ENCODE data around the gene CCNA2.
A peak's percentile ranks its signal among the peaks of the same experiment; 100 is the strongest.

The CCNA2 gene
- total RNA-seq: 8.3 to 78.0 (median 32.6) reads per million in 17 experiments

DNA sequence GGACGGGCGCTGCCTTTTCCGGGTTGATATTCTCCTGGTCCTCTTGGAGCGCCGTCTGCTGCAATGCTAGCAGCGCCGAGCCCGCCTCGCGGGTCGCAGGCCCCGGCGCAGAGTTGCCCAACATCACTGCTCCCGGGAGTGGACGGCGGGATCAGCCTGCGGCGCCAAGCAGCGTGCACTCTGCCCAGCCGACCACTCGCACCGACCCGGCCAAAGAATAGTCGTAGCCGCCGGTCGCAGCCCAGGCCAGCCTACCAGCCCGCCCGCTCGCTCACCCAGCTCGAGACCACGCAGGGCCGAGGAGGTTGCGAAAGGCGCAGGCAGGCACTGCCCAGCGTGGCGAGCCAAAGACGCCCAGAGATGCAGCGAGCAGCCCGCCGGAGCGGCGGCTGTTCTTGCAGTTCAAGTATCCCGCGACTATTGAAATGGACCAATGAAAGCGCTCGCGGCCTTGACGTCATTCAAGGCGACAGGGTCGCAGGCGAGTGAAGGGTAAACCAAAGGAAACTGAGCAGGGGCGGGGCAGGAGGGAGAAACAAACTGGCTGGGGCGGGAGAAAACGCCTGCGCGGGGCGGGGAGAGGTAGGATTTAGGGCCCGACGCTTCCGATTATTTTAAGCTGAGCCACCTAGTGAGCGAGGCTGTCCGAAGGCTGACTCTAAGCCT, at the start of gene CCNA2:
TSS of gene CCNA2 (minus strand) at position 379 of the 666 bp plus-strand sequence. CDS start at position 124, 255 bp downstream.
- DNase-seq: peak; percentile 97 to 98 (median 98)

DNA sequence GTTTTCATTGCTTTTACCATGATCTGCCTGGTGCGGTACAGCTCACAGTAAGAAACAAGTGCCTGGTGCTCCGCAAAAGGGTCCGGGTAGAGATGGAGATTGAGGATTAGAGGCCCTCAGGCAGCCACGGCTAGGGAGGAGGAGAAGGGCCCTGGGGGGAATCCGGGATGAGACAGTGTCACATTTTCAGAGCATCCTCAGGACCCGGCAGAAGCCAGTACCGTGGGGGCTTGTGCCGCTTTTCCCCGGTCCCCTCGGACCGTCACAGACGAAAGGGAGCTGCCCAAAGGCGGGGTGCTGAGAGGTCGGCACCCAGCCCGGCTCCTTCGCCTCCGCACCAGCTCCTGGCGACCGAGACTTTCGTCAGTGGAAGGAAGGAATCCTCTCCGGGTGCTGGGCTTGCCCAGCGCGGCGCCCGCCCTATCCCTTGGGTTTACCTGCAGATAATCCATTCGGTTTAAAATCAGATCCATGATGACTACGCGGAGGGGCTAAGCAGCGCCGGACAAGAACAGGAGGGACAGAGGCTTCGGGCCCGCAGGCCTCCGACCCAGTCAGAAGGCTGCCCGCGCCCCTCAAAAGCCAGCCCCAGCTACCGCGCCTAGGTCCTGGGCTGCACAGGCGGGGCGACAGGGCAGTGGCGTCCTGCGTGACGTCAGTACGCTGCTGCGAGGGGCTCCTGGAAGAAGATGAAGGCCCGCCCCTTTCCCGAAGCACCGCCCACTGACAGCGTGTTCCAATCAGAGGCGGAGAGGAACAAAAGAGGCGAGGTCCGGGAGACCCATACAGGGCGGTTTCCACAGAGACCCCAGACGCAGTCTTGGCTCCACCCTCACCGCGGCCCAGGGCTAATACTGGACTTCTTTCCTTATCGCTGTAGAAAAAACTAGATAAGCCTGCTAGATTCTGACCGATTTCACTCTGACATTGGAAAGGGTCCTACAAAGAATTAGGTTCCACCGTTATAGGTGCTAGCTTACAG, 46.4 kb upstream of the CCNA2 start, which contains the start of gene BBS7:
TSS of gene BBS7 (minus strand) at position 634 of the 982 bp plus-strand sequence. CDS start at position 473, 161 bp downstream.
- peak; percentile 95 to 98 (median 96) for DNase-seq

DNA sequence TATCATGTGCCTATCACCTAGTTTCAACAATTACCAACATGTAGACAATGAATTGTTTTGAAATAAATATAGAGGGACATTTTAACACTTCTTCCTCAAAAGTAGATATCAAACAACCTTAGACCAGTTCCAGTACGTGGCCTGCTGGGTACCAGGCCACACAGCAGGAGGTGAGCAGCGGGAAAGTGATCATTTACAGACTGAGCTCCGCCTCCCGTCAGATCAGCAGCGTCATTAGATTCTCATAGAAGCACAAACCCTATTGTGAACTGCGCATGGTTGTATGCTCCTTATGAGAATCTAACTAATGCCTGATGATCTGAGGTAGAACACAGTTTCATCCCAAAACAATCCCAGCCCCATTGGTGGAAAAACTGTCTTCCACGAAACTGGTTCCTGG, 40.1 kb upstream of the CCNA2 start:
- DNase-seq: no peak

DNA sequence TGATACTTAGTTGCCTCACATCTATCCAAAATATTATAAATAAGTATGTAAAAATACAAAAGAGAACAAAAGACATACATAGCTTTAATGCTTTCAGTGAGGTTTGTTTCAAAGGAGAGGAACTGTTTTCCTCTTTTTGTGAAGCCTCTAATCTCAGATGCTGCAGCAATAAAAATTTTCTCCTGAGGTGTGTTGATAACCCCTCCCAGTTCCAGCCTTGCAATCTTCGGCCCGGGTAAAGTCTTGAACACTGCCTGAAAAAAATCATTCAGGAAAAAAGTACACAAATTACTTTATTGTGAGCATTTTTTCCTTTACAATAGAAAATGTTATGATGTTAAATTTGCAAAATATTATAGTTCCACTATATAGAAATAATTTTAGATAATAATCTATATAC, 37.7 kb upstream of the CCNA2 start:
- DNase-seq: no peak

DNA sequence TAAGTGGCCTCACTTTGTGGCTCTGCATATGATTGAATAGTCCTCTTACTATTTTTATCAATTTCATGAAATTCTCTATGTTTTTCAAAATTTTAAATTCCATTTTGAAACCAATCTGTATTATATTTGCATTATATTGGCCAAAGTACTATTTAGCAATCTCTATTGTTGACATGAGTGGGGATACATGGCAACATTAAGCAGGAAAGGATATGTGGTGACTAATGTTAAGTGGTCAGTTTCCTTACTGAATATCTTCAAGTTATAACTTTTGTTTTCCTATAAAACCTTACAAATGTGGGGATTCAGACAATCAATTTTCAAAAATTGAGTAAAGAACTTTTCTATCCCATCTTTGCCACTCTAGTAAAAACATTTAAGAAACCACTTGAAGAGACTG, 36.4 kb upstream of the CCNA2 start:
- DNase-seq: no peak

DNA sequence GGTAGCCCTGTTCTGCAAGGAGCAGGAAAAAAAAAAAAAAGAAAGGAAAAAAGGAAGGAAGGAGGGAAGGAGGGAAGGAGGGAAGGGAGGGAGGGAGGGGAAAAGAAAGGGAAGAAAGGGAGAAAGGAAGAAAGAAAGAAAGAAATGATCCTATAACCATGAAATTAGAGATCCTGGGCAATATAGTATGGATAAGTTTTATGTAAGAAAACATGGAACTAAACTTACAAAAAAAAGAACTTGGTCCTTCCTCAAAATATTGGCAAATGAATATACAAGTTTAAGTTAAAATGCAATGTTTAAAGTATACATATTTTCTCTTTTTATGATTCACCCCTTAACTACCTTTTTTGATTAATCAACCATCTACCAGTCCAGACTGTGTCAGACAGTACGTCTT, 27.7 kb upstream of the CCNA2 start:
- no peak for DNase-seq

DNA sequence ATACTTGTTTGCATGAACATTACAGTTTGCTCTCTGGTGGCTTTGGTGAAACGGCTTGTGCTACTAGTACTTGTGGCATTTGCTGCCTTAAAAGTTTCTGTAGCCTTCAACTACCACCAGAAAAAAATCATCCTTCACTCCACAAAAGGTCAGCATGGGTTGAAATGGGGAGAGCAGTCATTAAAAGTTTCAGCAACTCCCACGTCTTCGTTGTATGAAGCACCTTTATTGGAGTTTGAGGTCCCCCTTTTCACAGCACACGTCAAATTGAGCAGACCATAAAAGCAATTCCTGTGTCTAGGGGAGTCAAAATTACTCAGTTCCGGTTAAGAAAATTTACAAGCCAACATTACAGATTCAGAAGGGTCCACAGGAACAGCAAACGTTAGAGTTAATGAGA, 23.0 kb upstream of the CCNA2 start:
- DNase-seq: no peak

DNA sequence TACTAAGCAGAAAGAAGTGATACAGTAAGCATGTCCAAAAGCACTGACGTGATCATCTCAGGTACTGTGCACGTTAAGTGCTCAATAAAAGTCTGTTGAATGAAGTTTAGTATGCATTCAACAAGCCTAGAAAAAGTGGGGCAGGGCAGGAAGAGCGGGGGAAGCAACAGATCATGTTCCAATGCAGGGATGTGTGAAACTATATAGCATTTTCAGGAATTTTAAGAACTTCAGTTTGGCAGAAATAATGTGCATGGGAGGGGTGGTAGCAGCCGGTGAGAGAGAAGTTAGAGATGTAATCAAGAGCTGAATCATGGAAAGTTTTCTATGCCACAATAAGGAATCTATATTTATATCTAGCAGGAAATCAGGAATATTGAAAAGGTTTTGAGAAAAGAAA, 19.2 kb upstream of the CCNA2 start:
- DNase-seq: no peak

DNA sequence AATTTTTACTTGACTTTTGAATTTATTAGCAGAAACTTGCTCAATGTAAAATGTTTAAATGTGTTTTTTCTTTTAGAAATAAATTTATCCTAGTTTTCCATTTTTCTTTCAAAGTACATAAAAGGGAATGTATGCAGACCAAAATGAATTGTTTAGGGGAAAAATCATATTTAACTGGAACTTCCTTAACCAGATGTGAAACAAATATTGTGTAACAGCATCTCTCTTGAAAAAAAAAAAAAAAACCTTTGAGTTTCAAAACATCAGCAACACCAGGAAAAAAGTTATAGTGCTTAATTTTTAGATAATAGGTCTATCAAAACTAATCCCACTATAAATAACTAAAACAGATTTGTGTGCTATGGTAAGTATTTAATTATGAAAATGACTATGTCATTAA, 14.5 kb upstream of the CCNA2 start:
- peak in 2 of 4 experiments; percentile 34 to 42 for DNase-seq

DNA sequence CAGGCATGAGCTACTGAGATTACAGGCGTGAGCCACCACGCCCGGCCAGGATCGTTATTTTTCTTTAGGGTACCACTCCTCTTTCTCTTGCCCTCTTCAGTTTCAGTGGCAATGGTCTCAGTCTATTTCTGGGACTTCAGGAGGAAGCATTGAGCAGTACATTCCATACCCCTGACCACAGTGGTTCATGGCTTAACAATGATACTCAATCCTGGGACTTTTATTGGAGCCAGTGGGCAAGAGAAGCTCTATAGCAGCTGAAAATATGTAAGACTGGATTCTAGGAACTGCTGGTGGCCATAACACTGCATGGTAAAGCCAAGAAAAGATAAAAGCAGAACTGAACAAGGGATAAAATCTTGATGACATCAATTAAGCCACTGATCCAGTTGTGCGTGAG, 5.8 kb upstream of the CCNA2 start:
- DNase-seq: no peak

DNA sequence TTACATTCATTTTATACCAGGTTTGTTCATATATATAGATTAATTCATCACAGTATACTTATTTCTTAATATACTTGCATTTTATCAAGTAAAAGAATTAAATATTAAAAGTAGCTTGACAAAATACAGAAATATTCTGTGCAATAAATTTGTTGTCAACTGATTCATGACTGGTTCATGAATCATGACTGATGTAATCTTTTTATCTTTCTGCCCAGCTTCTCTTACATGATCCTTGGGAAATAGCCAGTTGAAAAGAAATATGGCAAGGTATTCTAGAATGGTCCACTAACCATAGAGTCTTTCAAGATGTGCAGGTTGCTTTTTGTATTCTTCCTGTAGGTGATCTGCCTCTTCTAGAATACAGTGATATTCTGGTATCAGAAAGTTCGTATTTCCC, 4.2 kb upstream of the CCNA2 start:
- peak in 1 of 4 experiments; percentile 1 for DNase-seq

DNA sequence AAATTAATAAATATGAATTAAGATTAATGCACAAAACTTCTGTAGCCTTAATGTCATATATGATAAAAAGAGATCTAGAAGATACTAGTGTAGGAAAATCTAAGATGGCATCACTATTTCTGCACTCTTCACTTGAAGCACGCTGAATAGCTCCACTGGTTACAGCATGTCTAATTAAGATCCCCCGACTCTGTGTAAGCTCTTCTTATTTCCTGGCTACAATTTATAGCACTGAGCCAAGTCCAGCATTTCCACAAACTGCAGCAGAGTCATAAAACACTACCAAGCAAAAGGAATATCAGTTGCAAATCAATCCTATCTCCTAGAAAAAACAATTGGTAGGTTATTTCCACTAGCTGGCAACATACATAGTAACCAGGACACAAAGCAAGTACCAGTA, 1.3 kb upstream of the CCNA2 start:
- no peak for DNase-seq

DNA sequence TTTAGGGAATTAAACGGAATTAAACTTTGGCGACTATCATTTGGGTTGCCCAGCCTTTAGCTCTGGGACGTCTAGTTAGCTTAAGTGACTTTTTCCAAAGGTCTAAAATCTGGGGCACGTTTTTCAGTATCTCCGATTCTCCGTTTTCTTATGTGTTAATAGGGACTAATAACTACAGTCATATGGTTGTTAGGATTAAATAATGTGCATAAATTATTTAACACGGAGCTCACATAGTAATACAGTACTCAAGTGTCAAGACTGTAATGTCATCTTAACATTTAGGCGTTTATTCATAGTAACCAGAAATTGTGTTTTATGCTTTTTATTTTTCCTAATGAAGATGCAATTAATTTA, 466 bp upstream of the CCNA2 start:
- no peak for DNase-seq

DNA sequence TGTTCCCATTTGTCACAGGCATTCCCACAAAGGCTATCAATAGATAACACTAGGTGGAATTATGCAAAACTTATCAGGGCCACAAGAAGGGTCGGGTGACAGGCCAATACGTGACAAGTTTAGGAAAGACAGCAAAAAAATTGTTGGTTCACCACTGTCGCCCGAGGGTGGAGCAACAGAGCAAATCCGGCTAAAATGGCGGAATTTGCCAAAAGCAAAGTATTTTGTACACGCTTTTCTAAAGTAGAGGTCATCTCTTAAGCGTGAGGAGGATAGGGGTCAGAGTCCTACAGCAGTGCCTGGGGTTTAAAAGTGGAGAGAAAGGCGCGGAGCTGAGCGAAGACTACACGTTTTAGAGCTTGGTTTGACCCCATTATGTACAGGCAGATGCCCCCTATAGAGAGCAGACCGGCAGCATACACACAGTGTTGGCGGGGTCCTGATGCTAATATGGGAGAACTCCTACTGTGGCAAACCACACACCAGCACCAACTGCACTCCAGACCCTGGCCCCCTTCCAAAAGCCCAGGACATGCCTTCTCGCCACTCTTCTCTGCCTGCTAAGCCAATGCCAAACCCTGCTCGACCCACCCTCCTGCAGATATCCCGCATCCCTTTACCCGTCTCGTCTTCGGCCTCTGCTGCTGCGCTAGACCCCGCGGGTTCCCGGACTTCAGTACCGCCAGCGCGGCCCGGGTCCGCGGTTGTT, 733 bp downstream of the CCNA2 start:
- peak; percentile 43 to 60 (median 52) for DNase-seq

DNA sequence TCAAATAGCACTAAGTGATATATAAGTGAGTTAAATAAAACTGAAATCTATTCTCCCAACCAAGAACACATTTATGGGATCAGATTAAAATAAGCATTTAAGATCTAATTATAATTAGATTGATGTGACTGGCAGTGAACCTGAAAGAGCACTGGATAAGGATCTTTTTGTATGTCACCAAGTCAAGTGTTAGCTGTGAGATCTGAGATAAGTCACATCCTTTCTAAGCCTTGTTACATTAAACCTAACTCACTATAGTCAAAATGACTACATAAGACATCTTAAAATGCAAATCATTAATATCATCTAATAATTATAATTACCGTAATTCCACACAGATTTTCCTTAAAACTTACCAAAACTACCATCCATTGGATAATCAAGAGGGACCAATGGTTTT, 1.6 kb downstream of the CCNA2 start:
- DNase-seq: no peak

DNA sequence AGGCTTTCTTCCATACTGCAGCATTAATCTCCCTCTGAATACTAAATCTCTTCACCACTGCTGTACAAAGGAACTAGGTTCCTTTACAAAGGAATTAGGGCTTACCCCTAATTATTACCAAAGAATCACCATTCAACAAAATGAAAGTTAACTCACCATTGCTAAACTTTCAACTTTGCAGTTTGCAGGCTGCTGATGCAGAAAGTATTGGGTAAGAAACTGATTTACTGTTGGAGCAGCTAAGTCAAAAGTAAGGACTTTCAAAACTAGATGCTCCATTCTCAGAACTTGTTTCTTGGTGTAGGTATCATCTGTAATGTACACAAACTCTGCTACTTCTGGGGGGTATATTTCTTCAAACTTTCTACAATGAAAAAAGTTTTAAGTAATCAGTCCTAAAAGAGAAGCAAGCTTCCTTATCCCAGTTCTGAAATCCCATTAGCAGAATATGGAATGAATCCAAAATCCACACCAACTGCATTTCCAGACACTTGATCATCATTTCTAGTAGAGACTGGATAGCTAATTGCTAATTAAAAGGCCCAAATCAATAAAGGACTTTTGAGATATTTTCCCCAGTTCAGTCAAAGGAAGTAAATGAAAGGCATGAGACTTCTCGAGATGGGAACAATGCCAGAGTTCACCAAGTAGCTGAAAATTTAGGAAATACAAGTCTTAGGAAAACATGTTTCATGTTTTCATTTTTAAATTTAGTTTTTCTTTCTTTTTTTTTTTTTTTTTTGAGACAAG, 4.3 kb downstream of the CCNA2 start:
- DNase-seq: no peak

DNA sequence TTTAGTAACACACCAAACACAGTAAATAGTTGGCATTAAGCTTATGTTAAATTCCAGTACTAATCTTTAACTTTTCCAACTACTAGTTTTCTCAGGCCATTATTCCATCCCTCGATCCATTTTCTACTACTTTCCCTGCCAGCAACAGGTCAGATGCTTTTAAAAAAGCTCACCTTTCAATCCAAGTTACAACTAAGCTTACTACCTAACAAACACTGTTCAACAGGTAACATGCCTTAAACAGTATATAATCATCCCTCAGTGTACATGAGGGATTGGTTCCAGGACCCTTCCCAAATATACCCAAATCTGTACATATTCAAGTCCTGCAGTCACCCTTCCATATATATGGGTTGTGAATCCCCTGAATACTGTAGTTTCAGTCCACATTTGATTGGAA, 5.5 kb downstream of the CCNA2 start:
- no peak for DNase-seq

DNA sequence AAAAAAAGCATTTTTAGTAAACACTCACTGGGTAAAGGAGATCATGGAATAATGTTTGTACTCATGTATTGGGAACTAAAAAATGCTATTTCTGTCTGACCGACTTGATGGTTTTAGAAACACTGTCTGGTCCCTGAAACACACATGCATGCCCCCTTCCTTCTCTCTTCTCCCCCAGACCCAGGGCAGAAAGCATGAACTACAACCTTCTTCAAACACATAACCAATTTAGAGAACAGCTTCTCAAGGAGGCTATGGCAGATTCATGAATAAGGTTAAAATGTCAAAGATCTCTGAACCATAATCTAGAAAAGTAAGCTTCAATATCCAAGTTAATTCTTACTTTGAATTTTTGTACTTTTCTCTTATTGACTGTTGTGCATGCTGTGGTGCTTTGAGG, 6.0 kb downstream of the CCNA2 start:
- DNase-seq: no peak

DNA sequence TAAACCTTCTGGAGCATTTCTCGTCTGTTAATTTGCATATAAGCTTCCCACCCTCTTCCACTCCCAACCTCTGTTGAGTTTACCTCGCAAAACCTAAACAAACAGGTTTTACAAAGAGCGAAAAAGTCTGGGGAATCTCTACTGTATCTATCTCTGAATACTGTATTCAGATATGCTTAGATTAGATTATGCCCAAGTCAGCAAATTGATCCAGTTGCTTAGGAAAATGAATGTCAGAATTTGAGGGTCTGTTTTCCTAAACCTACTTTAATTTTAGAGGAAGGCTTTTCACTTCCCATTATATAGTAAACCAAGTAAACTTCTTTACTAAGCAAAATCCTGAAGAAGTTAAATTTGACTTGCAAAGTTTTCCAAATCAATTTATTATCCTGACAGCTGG, 6.7 kb downstream of the CCNA2 start:
- DNase-seq: no peak

DNA sequence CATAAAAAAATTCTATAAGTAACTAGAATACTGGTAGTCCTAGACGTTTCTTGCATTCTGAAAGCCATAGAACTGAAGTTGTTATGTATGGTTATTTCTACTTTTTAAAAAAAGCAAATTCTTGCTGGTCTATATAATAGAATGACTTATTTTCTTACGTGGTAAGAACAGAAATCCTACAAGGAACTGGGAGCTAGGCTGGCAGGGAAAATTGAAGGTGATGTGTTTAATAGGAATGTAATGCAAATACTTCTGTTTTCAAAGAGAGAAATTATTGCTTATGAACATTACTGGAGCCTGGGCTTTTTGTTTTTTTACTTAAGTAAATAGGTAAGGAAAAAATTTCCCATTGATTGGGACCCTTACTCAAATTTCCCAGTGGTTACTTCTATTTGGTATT, 8.9 kb downstream of the CCNA2 start:
- no peak for DNase-seq

DNA sequence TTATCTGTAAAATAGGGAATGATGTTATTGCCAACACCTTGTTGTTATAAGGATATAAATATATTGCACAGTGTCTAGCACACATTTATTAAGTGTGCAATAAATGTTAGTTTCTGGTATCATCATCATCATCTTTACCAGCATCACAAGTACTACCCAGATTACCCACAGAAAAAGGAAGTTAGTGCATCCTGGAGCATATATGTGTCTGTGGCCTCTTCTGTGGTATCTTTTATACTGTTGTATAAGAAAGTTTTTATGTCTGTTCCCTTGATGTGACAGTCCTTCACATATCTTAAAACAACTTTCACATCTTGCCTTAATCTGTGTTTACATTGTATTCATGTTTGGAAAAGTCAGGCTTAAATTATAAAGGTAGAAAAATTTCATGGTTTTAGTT, 12.6 kb downstream of the CCNA2 start:
- DNase-seq: no peak

DNA sequence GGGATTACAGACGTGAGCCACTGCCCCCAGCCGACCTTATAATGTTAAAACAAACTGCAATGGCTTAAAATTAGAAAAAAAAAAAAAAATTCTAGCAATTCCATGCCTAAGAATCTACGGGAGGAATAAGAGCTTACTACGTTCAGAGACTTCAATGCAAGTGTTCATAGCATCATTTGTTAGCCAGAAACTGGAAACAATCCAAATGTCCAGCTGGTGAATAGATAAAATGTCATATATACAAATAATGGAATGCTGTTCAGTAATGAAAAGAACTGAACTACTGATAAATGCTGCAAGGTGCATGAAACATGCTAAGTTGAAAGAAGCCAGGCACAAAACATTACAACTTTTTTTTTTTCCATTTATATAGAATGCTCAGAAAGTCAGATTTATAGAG, 17.3 kb downstream of the CCNA2 start:
- DNase-seq: no peak

DNA sequence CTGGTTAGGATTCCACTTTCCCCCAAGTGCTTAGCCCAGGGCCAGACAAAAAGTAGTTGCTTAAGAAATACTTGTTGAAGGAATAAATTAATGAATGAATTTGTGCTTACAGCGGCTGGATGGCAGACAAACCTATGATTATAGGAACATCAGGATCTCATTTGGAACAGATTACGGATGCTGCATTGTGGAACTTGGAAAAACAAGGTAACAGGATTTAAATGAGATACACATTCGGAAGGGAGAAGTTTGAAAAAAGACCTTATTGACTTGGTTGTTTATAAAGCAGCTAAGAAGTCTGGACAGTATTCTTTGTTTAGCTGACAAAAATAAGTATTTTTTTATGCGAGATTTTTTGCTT, 22.0 kb downstream of the CCNA2 start:
- DNase-seq: no peak
